HepG2 (cell line): Measurements from ENCODE around the gene CTNNA2. TPM values are rescaled to one million over a fixed set of nuclear protein-coding genes. Genes with fewer than 3 reads are reported as not detected.
A peak's percentile ranks its signal among the peaks of the same experiment; 100 is the strongest.

Experiments
- ATAC-seq: fragments of 200-7000 bp; cut with Tn5 transposase; 3 replicates; pipeline ENCODE4 v1.9.1; 2020; ENCODE audit warnings: mild to moderate bottlenecking, moderate library complexity
- BruUV-seq: library from RNA; stranded (reverse); fragments of 400-500 nt; replicated peaks from 2 replicates; lab custom pipeline; 2021; lab: Mats Ljungman, UMichigan
- CTCF ChIA-PET: fragments of 300-600 bp; formaldehyde crosslinking; extraction: SDS; loops from one replicate; lab custom pipeline; 2021; ENCODE audit warnings: low total read pairs, inconsistent platforms, low intra/inter-chr PET ratio; lab: Yijun Ruan, JAX
- POLR2A ChIA-PET: fragments of 350-600 bp; sonication (Branson Sonifier 250); formaldehyde crosslinking; loops from one replicate; lab custom pipeline; 2020; ENCODE audit warnings: antibody characterized with exemption, inconsistent platforms; lab: Yijun Ruan, JAX
- DNase-seq: peaks from one replicate; pipeline ENCODE4 v3.0.0-alpha.2; 2015; ENCODE audit warnings: low spot score
- FAIRE-seq: peaks from 3 replicates; lab custom pipeline; 2011; peaks lifted over from hg19 to GRCh38; lab: Jason Lieb, UNC
- H2AFZ ChIP-seq: one replicate; pipeline ENCODE4 v1.6.1; 2011; ENCODE audit warnings: low read length, inconsistent platforms
- H3K27ac ChIP-seq: fragments of 300-600 bp; 3 replicates; pipeline ENCODE4 v1.8.0; 2011; ENCODE audit warnings: mixed run types, mild to moderate bottlenecking, mixed read lengths, low read length, inconsistent platforms; ENCODE audit not compliant: insufficient read depth; ENCODE audit errors: extremely low read length
- H3K27me3 ChIP-seq, 2 experiments: fragments of 200-600 bp in 1 of 2; 2 replicates in 1 of 2; 3 replicates in 1 of 2; pipeline versions ENCODE4 v1.6.0 to v1.8.0; 2011; ENCODE audit warnings: low read length in 2 of 2, mild to moderate bottlenecking in 2 of 2, moderate library complexity in 2 of 2, inconsistent platforms in 1 of 2; ENCODE audit not compliant: insufficient read depth in 2 of 2, control insufficient read depth in 1 of 2
- H3K36me3 ChIP-seq, 2 experiments: fragments of 200-600 bp in 1 of 2; replicated peaks in 1 of 2; 2 replicates in 1 of 2; 3 replicates in 1 of 2; pipeline versions ENCODE4 v1.5.1 to v1.8.0; 2011; ENCODE audit warnings: low read length in 2 of 2, inconsistent platforms in 1 of 2; ENCODE audit not compliant: insufficient read depth in 2 of 2, control insufficient read depth in 1 of 2
- H3K4me1 ChIP-seq: 2 replicates; pipeline ENCODE4 v1.5.1; 2012; ENCODE audit warnings: low read length, inconsistent platforms; ENCODE audit not compliant: insufficient read depth
- H3K4me2 ChIP-seq: 2 replicates; pipeline ENCODE4 v1.6.0; 2011; ENCODE audit warnings: low read depth, low read length, inconsistent platforms
- H3K4me3 ChIP-seq, 3 experiments: fragments of 200-600 bp in 1 of 3; sonication (generic), shearing (Covaris generic) in 1 of 3; replicated peaks in 1 of 3; 2 replicates each; pipeline ENCODE4 v1.5.1; 2011 to 2016; ENCODE audit warnings: low read length in 3 of 3, inconsistent platforms in 2 of 3, low read depth in 2 of 3, mild to moderate bottlenecking in 2 of 3, control low read depth in 1 of 3, mixed read lengths in 1 of 3; ENCODE audit not compliant: insufficient read depth in 1 of 3
- H3K79me2 ChIP-seq: one replicate; pipeline ENCODE4 v1.6.1; 2011; ENCODE audit warnings: low read length, inconsistent platforms; ENCODE audit not compliant: insufficient read depth
- H3K9ac ChIP-seq: 2 replicates; pipeline ENCODE4 v1.6.0; 2011; ENCODE audit warnings: mild to moderate bottlenecking, low read depth, low read length, inconsistent platforms; ENCODE audit not compliant: insufficient read depth
- H3K9me3 ChIP-seq: 2 replicates; pipeline ENCODE4 v1.5.1; 2012; ENCODE audit warnings: mild to moderate bottlenecking, low read length
- H4K20me1 ChIP-seq: 2 replicates; pipeline ENCODE4 v1.6.0; 2011; ENCODE audit warnings: inconsistent platforms, mild to moderate bottlenecking, low read length, moderate library complexity; ENCODE audit not compliant: insufficient read depth
- ATF7 ChIP-seq, 2 experiments: fragments of 450-650 bp in 1 of 2; sonication (generic) in 1 of 2; formaldehyde crosslinking in 1 of 2; IDR thresholded peaks; 2 replicates each; pipeline versions ENCODE4 v1.4.0 to v1.6.1; 2016 to 2020; ENCODE audit warnings: antibody characterized with exemption in 1 of 2, mild to moderate bottlenecking in 1 of 2, missing genetic modification reagents in 1 of 2
- CREB1 ChIP-seq, 2 experiments: fragments of 450-650 bp in 1 of 2; IDR thresholded peaks; 2 replicates each; pipeline ENCODE4 v1.6.1; 2016 to 2017; ENCODE audit warnings: control low read depth in 1 of 2, mild to moderate bottlenecking in 1 of 2, missing compliant biosample characterization in 1 of 2, missing genetic modification characterization in 1 of 2
- ZNF318 ChIP-seq: sonication (generic); formaldehyde crosslinking; IDR thresholded peaks from 2 replicates; pipeline ENCODE4 v1.4.0; 2020; ENCODE audit warnings: mild to moderate bottlenecking, missing genetic modification reagents
- ZNF329 ChIP-seq: sonication (generic); formaldehyde crosslinking; IDR thresholded peaks from 2 replicates; pipeline ENCODE4 v1.9.0; 2021; ENCODE audit warnings: low read depth, mild to moderate bottlenecking, missing genetic modification reagents
- WGBS: methylation state at CpG from one replicate; pipeline ENCODE4 v1.1.6; 2017; ENCODE audit warnings: low lambda C conversion rate; 5-methylcytosine and 5-hydroxymethylcytosine counted together
- in situ Hi-C: cut with HindIII; loops from 2 replicates; pipeline ENCODE4 v1.10.0; 2017; ENCODE audit warnings: low pct_unique_long_range_greater_than_20kb; ENCODE audit not compliant: extremely low pct_ligation_motif_present
- intact Hi-C: fragments of 100-400 bp; cut with micrococcal nuclease; formaldehyde crosslinking; loops from one replicate; pipeline ENCODE4 v1.10.0; 2022; ENCODE audit not compliant: unreplicated experiment
- polyA plus RNA-seq, 8 experiments: library from polyadenylated mRNA; depleted of rRNA in 3 of 8; stranded (reverse) in 7 of 8; unstranded in 1 of 8; fragments of >200 nt; fragmentation: Illumina TruSeq in 4 of 8; extraction: Trizol in 4 of 8; gene quantifications; 2 replicates each; pipeline versions ENCODE4 v1.2.1 to v1.2.3, GENCODE V29; 2011 to 2016; ENCODE audit warnings: low read depth in 4 of 8, missing spikeins in 1 of 8, mixed read lengths in 1 of 8; ENCODE audit not compliant: insufficient read depth in 1 of 8
- total RNA-seq, 5 experiments: library from RNA; depleted of rRNA; stranded (reverse); fragments of >200 nt; fragmentation: Illumina TruSeq; extraction: Trizol; gene quantifications; 2 replicates each; pipeline ENCODE4 v1.2.3, GENCODE V29; 2016; ENCODE audit warnings: low read depth in 1 of 5

Gene CTNNA2
- total and polyA plus RNA-seq, 2 of the 13 experiments (the other 11 are each of a cell fraction or from before 2014, with no cell fraction given): not detected

- no peak for FAIRE-seq
- ChIA-PET CTCF (no interaction called here), POLR2A (no interaction called here)
- intact Hi-C loops: loop anchor here (1.0 kb wide), 2 partner anchors 331 to 358 kb away; no protein-coding TSS in a partner anchor
- BruUV-seq: no TSS peak
- Histone ChIP-seq H3K36me3 (no peaks in the 10 kb centered on the region), H3K4me1 (no peaks in the 10 kb centered on the region), H3K4me2 (no peak overlapping the region), H3K4me3 (no peak overlapping the region), H3K9ac (no peak overlapping the region), H3K79me2 (no peaks in the 10 kb centered on the region), H3K27ac (no peak overlapping the region), H3K9me3 (no peaks in the 10 kb centered on the region), H4K20me1 (no peaks in the 10 kb centered on the region), H3K27me3 (no peaks in the 10 kb centered on the region), H2AFZ (no peak overlapping the region)
- no peak for DNase-seq
- TF ChIP-seq CREB1 (IDR thresholded peaks at IDR 0.05) (peak; percentile 88), CREB1 (CRISPR knock-in tag; IDR thresholded peaks at IDR 0.05) (no peak), ATF7 (IDR thresholded peaks at IDR 0.05) (peak; percentile 89), ATF7 (CRISPR knock-in tag; IDR thresholded peaks at IDR 0.05) (no peak), ZNF318 (no peak), ZNF329 (CRISPR knock-in tag) (no peak)
- in situ Hi-C loops: no loop called here
- 16% methylated on average over 3 of the region's 3 CpGs for WGBS
- ATAC-seq: no peak
Observed at GRCh38 chr2:79529636-79530035, 16.8 kb downstream of the CTNNA2 start.
